MV-4-11 (cell line): ENCODE data around the gene OVOL1.

Experiments used
- DNase-seq: peaks from one replicate; lab custom pipeline; 2025; lab: John Stamatoyannopoulos, UW

OVOL1 gene

DNA sequence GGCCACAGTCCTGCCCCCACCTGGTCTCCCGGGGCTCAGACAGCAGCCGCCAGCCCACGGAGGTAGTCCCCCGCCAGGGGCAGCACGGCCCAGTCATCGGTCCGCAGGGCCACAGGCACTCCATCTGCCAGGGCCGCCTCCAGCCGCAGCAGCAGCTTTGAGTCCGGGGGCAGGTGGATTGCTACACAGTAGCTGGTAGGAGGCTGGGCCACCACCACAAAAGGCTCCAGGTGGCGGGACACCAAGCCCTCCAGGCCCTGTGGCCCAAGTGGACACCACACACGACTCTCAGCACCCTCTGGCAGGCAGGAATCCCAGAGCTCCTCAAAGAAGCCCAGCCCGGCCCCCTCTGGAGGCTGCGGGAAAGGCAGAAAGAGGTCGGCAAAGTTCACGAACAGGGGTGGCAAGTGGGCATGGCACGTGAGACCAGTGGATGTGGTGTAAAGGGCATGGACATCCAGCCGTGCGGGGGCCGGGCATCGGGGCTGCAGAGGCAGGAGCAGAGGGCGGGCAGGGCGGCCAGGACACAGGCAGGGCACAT lies 9.0 kb upstream of the OVOL1 start:
- DNase-seq = no peak

DNA sequence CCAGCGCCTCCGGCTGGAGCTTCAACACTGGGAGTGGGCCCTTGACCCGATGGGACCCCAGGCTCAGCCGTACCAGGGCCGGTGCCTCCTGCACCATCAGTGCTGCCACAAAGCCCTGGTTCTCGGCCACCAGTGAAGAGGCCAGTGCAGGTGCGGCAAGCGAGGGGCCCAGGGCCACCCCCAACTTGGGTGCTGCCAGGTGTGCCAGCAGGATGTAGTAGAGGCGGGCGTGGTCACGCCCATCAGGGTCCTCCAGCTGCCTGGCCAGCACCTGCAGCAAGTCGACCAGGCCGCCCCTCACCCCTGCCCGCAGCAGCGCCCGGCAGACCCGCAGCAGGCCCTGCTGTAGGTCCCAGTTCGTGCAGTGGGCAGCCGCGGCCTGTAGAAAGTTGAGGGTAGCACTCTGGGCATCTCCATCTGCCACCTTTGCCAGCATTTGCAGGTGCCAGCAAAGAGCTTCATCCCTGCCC lies 8.4 kb upstream of the OVOL1 start:
- no peak for DNase-seq

GRCh38 chr11:65778901-65779668 lies 7.8 kb upstream of the OVOL1 start:
- DNase-seq = no peak

DNA sequence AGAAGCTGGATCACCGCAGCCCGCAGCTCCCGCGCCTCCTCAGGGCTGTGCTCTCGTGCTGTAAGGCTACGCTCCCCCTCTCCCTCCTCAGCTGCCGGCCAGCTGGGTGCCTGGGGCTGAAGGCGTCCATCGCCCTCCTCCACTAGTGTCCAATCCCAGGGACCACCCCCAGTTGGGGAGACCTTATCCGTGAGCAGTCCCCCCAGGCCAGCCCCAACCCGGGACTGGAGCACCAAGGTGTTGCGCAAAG lies 7.3 kb upstream of the OVOL1 start:
- no peak for DNase-seq

DNA sequence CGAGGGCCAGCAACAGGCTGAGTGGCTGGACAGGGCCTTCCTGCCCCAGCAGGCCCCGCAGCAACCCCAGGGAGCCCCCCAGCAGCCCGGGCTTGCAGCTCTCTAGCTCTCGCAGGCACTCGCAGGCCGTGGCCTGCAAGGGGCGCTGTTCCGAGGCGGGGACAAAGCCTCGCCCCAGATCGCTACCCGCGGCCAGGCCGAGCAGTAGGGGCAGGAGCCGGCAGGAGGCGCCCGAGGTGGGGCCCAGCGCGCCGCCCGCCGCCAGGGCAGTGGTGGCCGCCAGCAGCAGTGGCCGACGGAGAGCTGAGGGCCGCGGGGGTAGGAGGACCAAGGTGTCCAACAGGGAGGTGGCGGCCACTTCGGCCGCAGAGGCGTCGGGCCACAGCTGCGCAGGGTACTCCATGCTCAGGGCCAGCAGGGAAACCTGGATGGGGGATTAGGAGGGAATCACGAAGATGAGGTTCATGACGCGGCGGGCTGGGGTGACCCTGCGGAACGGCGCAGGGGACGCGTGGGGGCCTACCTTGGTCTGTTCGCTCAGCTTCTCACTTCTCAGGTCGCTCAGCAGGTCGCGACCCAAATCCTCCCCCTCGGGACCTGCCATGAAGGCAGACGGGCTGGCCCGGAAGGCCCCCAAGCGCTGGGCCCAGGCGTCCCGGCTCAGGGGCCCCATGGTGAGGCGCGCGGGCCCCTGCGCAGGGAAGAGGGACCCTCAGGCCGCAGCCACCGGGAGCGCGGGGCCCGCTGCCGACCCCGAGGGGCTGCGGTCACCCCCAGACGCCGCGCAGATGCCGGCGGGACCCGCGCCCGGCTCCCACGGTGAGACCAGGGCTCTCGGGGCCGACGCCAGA lies 6.7 kb upstream of the OVOL1 start:
- DNase-seq = peak; percentile 68

- peak; percentile 28 for DNase-seq
Observed at GRCh38 chr11:65780770-65781151, 6.1 kb upstream of the OVOL1 start, which contains the start of gene AP5B1. TSS of gene AP5B1 (minus strand) at chr11:65780976. CDS start at chr11:65780591, 385 bp downstream.

DNA sequence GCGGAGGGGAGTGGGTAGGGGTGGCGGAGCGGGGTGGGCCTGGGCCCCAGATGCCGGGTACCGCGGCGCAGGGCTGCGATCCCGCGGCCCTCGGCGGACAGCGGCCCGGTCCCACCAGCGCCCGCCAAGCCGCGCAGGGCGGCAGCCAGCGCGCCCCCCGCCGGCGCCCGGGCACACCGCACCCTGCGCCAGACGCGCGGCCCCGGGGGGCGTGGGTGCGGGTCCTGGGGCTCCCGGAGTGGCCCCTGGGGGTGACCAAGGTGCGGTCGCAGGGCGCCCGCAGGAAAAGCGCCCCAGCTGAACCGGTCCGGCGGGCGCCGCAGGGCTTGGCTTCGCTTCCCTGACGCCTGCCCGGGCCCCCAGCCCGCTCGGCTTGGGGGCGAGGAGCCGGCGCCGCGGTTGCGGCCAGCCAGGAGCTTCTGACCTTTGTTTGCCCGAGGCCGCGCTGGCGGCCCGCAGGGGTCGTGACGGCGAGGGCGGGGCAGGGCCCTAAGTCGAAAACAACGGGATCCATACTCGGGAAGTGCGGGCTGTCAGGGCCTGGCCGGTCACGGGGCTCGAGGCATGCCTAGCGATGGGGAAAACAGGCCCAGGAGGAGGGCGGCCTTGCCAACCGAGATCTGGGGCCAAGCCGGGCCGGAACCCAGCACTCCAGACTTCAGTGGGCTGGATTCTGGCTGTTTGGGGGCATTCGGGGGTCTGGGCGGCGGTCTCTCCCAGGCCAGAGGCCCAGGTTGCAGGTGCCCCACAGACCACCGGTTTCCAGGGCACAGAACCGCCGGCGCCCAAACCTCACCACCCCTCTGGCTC lies 5.5 kb upstream of the OVOL1 start:
- DNase-seq = no peak

DNA sequence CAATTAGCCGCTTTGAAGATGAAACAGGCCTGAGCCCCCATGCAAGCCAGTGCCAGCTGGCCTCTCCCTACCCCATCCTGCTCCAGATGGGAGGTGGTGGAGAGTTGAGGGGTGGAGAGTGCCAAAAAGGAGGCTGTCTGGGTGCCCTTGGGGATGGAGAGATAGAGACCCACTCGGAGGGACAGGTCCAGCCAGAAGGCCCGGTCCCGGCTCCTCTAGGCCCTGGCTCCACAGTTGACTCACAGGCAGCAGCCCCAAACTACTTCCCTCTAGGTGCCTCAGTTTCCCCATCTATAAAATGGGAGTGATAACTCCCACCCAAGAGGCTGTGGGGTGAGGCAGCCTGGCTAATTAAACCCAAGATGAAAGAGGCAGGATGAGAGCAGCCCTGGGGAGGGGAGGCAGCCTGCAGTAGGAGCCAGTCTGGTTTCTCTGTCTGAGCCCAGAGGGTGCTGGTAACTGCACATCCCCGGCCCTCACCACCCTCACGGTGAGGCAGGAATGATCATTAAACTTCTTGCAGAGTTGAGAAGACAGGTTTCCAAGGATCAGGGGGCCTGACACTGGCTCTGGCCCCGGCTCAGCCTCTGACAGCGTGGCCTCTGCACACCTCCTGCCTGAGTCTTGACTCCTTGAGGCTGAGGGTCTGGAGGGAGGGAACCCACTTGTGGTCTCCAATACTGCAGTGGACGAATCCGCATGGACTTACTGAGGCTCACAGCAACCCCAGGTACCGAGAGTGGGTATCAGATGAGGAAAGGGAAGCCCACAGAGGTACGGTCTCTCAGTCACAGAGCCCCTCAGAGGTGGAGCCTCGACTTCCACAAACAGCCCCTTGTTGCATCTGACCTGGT lies 4.7 kb upstream of the OVOL1 start:
- no peak for DNase-seq

DNA sequence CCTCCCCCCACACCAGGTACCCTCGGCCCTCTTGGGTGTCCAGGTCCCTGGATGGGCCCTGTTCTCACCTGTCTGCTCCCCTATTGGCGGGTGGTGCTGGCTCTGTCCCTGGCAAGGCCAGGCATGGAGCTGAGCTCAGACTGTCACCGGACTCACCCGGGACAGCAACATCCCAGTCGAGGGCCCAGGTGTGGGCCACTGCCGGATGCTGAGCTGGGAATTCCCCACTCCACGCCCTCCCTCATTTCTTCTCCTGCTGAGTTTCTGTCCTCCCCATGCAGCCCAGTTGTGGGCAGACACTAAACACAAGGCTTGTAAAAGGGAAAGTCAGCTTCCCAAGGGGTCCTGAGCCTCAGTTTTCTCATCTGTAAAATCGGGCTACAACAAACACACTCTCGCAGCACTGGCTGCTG lies 4.0 kb upstream of the OVOL1 start:
- DNase-seq = no peak

GRCh38 chr11:65785319-65786007 lies 1.4 kb upstream of the OVOL1 start:
- DNase-seq = no peak

DNA sequence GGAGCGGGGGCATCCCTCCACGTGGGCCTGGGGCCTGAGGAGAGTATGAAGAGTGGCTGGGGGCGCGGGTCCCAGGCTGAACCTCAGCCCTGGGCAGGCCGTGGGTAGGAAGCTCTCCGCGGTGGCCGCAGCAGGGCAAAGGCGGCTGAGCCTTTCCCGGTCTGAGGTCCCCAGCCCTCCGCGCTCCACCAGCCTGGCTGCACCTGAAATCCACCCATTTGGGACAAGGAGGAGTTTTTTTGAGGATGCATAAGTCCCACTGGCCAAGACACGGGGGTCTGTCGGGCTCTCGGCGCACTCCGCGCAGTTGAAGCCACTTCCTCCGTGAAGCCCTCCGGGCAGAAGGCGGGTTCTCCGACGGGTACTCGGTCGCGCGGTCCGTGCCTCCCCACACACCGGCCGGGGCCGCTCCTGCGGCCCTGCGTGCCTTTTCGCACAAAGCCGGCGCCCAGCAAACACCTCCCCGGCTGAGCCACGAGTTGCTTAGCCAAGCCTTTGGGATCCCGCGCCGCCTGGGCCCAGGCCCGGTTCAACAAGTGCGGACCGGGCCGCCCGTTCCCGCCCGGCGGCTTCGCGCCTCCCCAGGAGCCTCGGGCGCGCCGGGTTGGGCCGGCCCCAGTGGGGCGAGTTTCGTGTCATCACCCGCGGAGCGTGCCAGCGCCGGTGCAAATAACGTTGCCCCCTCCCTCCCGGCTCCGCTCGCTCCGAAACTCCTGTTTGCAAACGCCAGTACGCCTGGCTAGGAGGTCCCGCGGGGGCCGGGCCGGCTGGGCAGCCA lies 666 bp upstream of the OVOL1 start:
- no peak for DNase-seq

- DNase-seq = no peak
Observed at GRCh38 chr11:65787649-65788622, 1.1 kb downstream of the OVOL1 start.

GRCh38 chr11:65788821-65789220 lies 2.0 kb downstream of the OVOL1 start:
- DNase-seq = no peak

- DNase-seq = no peak
Observed at GRCh38 chr11:65789230-65790103, 2.6 kb downstream of the OVOL1 start.

- no peak for DNase-seq
Observed at GRCh38 chr11:65790104-65790901, 3.4 kb downstream of the OVOL1 start.

- no peak for DNase-seq
Observed at GRCh38 chr11:65790902-65791650, 4.2 kb downstream of the OVOL1 start.
